Sigmoid colon (tissue), 7 donors: ENCODE data around the gene SLC35F4. TPM values are rescaled to one million over a fixed set of nuclear protein-coding genes. Genes with fewer than 3 reads are reported as not detected.
"Not testable (repeated sequence)": the region's sequence is repeated elsewhere in the genome, so short reads cannot be mapped to it uniquely, and the experiment has no call there.

Experiments used
- DNase-seq: peaks from one replicate; pipeline ENCODE4 v3.0.0-alpha.2; 2019
- H3K27ac ChIP-seq, 4 donors: fragments of 200-600 bp; sonication (generic); one replicate each; pipeline ENCODE4 v1.5.1; 2016 to 2019; ENCODE audit warnings: mild to moderate bottlenecking in 1 of 4
- H3K27me3 ChIP-seq, 3 donors: fragments of 200-600 bp; sonication (generic); one replicate each; pipeline ENCODE4 v1.5.1; 2019; ENCODE audit warnings: mild to moderate bottlenecking in 1 of 3
- H3K36me3 ChIP-seq, 4 donors: fragments of 200-600 bp; sonication (generic); one replicate each; pipeline ENCODE4 v1.5.1; 2016 to 2019
- H3K4me1 ChIP-seq, 4 donors: fragments of 200-600 bp; sonication (generic); one replicate each; pipeline ENCODE4 v1.5.1; 2017 to 2019
- H3K4me3 ChIP-seq, 4 donors: fragments of 200-600 bp; sonication (generic); one replicate each; pipeline ENCODE4 v1.5.1; 2017 to 2019; ENCODE audit warnings: mild to moderate bottlenecking in 2 of 4, moderate library complexity in 1 of 4
- H3K9me3 ChIP-seq, 4 donors: fragments of 200-600 bp in 3 of 4; sonication (generic) in 3 of 4; one replicate each; pipeline versions ENCODE4 v1.5.1 to v1.6.1; 2013 to 2019
- EP300 ChIP-seq, 4 donors: sonication (generic); formaldehyde crosslinking; IDR thresholded peaks; one replicate each; pipeline ENCODE4 v1.6.1; 2017; ENCODE audit warnings: antibody characterized with exemption in 4 of 4
- POLR2A ChIP-seq, 2 donors: fragments of 450-650 bp; IDR thresholded peaks; one replicate each; pipeline ENCODE4 v1.6.1; 2016; ENCODE audit warnings: antibody characterized with exemption in 2 of 2, mild to moderate bottlenecking in 2 of 2, moderate library complexity in 2 of 2
- POLR2AphosphoS5 ChIP-seq, 4 donors: sonication (generic); formaldehyde crosslinking; IDR thresholded peaks; one replicate each; pipeline ENCODE4 v1.6.1; 2017; ENCODE audit warnings: antibody characterized with exemption in 4 of 4
- WGBS, 2 donors: extraction: QIAGEN DNeasy Blood & Tissue Kit; methylation state at CpG; one replicate each; pipeline ENCODE4 v1.1.7; 2013; 5-methylcytosine and 5-hydroxymethylcytosine counted together
- intact Hi-C: fragments of 100-400 bp; cut with DNase I; formaldehyde crosslinking; loops from one replicate; pipeline ENCODE4 v1.15.1; 2023
- polyA plus RNA-seq, 3 donors: library from polyadenylated mRNA; stranded (reverse); fragments of 200-250 nt; gene quantifications; one replicate each; pipeline ENCODE4 v1.2.3, GENCODE V29; 2013
- total RNA-seq, 4 donors: library from RNA; depleted of rRNA; stranded (reverse); fragments of >200 nt; gene quantifications; one replicate each; pipeline ENCODE4 v1.1.0, GENCODE V29; 2016
- TF ChIP-seq, protein P1 (sequence below), 4 experiments: fragments of 450-650 bp in 3 of 4; fragments of 200-600 bp in 1 of 4; IDR thresholded peaks; one replicate each; pipeline ENCODE4 v1.5.1; 2016 to 2019; ENCODE audit warnings: antibody characterized with exemption in 4 of 4, mild to moderate bottlenecking in 3 of 4, moderate library complexity in 2 of 4
- donor health status: healthy with polysubstance abuse.
- donor health status: Bipolar disorder and iron deficiency.
- donor health status: healthy.

The SLC35F4 gene
- total and polyA plus RNA-seq, 7 donors: not detected

DNA sequence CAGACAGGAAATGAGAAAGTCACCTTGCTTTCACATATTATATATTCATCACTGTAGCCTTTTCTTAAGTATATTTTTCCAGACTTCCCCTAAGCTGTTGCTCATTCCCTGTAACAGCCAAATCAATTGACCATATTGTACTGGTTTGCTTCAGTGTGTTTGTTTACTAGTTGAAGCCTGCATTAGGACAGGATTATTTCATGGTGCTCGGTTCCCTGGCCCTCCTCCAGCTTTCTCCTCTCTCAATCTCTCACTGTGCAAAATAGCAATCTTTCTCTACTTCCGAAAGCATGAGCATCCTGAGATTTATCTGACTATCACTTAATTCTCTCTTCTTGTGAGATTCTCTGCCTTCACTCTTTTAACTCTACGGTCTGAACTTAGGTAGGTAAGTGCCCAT lies 2.4 kb downstream of the SLC35F4 start:
- WGBS, 2 donors: 58 to 68% methylated on average over 3 of the region's 3 CpGs
- TF ChIP-seq EP300 (IDR thresholded peaks at IDR 0.05) (no peak), POLR2AphosphoS5 (IDR thresholded peaks at IDR 0.05) (no peak), POLR2A (IDR thresholded peaks at IDR 0.05) (no peak)
- TF ChIP-seq, protein P1, sequence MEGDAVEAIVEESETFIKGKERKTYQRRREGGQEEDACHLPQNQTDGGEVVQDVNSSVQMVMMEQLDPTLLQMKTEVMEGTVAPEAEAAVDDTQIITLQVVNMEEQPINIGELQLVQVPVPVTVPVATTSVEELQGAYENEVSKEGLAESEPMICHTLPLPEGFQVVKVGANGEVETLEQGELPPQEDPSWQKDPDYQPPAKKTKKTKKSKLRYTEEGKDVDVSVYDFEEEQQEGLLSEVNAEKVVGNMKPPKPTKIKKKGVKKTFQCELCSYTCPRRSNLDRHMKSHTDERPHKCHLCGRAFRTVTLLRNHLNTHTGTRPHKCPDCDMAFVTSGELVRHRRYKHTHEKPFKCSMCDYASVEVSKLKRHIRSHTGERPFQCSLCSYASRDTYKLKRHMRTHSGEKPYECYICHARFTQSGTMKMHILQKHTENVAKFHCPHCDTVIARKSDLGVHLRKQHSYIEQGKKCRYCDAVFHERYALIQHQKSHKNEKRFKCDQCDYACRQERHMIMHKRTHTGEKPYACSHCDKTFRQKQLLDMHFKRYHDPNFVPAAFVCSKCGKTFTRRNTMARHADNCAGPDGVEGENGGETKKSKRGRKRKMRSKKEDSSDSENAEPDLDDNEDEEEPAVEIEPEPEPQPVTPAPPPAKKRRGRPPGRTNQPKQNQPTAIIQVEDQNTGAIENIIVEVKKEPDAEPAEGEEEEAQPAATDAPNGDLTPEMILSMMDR (IDR thresholded peaks at IDR 0.05): no peak
- intact Hi-C loops: no loop called here
- Histone ChIP-seq H3K36me3 (no peaks in the 10 kb centered on the region), H3K27me3 (peaks cover 16 to 56% (median 26%) of the 10 kb centered on the region in 3 donors), H3K4me3 (no peak overlapping the region), H3K27ac (no peak overlapping the region), H3K4me1 (peaks cover 0 to 14% (median 13%) of the 10 kb centered on the region in 4 donors), H3K9me3 (no peaks in the 10 kb centered on the region)
- DNase-seq: no peak

DNA sequence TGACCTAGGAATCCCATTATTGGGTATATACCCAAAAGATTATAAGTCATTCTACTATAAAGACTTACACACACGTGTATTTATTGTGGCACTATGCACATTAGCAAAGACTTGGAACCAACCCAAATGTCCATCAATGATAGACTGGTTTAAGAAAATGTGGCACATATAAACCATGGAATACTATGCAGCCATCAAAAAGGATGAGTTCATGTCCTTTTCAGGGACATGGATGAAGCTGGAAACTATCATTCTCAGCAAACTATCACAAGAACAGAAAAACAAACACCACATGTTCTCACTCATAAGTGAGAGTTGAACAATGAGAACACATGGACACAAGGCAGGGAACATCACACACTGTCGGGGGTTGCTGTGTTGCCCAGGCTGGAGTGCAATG lies 10.2 kb downstream of the SLC35F4 start:
- H3K27me3 ChIP-seq, intact Hi-C loops, H3K27ac ChIP-seq, H3K36me3 ChIP-seq, H3K4me1 ChIP-seq, H3K4me3 ChIP-seq, H3K9me3 ChIP-seq, DNase-seq: not testable (repeated sequence)
- 79 to 89% methylated on average over 2 of the region's 2 CpGs for WGBS, 2 donors

GRCh38 chr14:57854571-57854970 lies 11.3 kb downstream of the SLC35F4 start:
- DNase-seq: no peak
- no peak for TF ChIP-seq POLR2AphosphoS5 (IDR thresholded peaks at IDR 0.05)
- H3K9me3 ChIP-seq: no peaks in the 10 kb centered on the region
- WGBS, 2 donors: 74 to 88% methylated on average over 2 of the region's 2 CpGs
- intact Hi-C loops: no loop called here
- H3K36me3 ChIP-seq: no peaks in the 10 kb centered on the region
- H3K4me1 ChIP-seq: no peaks in the 10 kb centered on the region
- no peak overlapping the region for H3K4me3 ChIP-seq
- no peaks in the 10 kb centered on the region for H3K27me3 ChIP-seq
- no peak overlapping the region for H3K27ac ChIP-seq

DNA sequence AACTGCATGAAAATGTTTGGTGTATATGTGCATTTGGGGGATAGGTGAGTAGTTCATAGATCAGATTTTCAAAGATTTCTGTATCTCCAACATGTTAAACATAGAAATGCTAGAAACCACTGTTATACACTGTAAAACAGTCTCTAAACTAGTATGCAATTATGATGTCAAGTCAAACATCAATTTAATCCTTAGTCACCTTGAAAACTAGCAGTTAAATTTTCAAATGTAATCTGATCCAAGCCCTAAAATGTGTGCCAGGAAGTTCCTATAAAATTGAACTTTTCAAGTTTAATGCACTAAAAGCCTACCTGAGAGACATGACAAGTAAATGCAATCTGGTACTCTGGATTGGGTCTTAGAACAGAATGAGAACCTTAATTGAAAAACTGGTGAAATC lies 14.5 kb downstream of the SLC35F4 start:
- intact Hi-C loops: no loop called here
- no peak for DNase-seq
- Histone ChIP-seq H3K27ac (no peak overlapping the region), H3K9me3 (no peaks in the 10 kb centered on the region), H3K27me3 (no peaks in the 10 kb centered on the region), H3K36me3 (no peaks in the 10 kb centered on the region), H3K4me3 (no peak overlapping the region), H3K4me1 (no peaks in the 10 kb centered on the region)
- no peak for TF ChIP-seq EP300 (IDR thresholded peaks at IDR 0.05)
- TF ChIP-seq, protein P1 (IDR thresholded peaks at IDR 0.05): no peak
- TF ChIP-seq POLR2A (IDR thresholded peaks at IDR 0.05): no peak
- no peak for TF ChIP-seq POLR2AphosphoS5 (IDR thresholded peaks at IDR 0.05)

- intact Hi-C loops: no loop called here
- H3K9me3 ChIP-seq: no peaks in the 10 kb centered on the region
- DNase-seq: no peak
- TF ChIP-seq EP300 (IDR thresholded peaks at IDR 0.05) (no peak), POLR2AphosphoS5 (IDR thresholded peaks at IDR 0.05) (no peak), POLR2A (IDR thresholded peaks at IDR 0.05) (no peak)
- TF ChIP-seq, protein P1 (IDR thresholded peaks at IDR 0.05): no peak
- no peaks in the 10 kb centered on the region for H3K27me3 ChIP-seq
- WGBS, 2 donors: 57 to 65% methylated on average over 3 of the region's 3 CpGs
- no peaks in the 10 kb centered on the region for H3K36me3 ChIP-seq
- no peaks in the 10 kb centered on the region for H3K4me1 ChIP-seq
- H3K27ac ChIP-seq: no peak overlapping the region
- H3K4me3 ChIP-seq: no peak overlapping the region
These were observed 17.1 kb downstream of the SLC35F4 start for GRCh38 chr14:57848786-57849185.

- Histone ChIP-seq H3K4me1 (no peaks in the 10 kb centered on the region), H3K27ac (no peak overlapping the region), H3K36me3 (no peaks in the 10 kb centered on the region), H3K27me3 (no peaks in the 10 kb centered on the region), H3K4me3 (no peak overlapping the region), H3K9me3 (no peaks in the 10 kb centered on the region)
- no peak for DNase-seq
- TF ChIP-seq EP300 (IDR thresholded peaks at IDR 0.05): no peak
- TF ChIP-seq, protein P1 (IDR thresholded peaks at IDR 0.05): no peak
- TF ChIP-seq POLR2A (IDR thresholded peaks at IDR 0.05): no peak
- no peak for TF ChIP-seq POLR2AphosphoS5 (IDR thresholded peaks at IDR 0.05)
- intact Hi-C loops: no loop called here
- 89 to 90% methylated on average over 4 of the region's 4 CpGs for WGBS, 2 donors
These were observed 17.5 kb downstream of the SLC35F4 start for GRCh38 chr14:57848353-57848752.
